PC-9 (cell line): ENCODE results near the gene FEM1B. TPM values are rescaled to one million over a fixed set of nuclear protein-coding genes. Genes with fewer than 3 reads are reported as not detected.

ENCODE experiments used
- BruUV-seq: library from RNA; stranded (reverse); fragments of 400-500 nt; replicated peaks from 2 replicates; lab custom pipeline; 2021; lab: Mats Ljungman, UMichigan
- CTCF ChIA-PET: fragments of 300-600 bp; sonication (Branson Sonifier 250); formaldehyde crosslinking; loops from one replicate; lab custom pipeline; 2022; ENCODE audit warnings: antibody characterized with exemption; lab: Charles Lee
- POLR2A ChIA-PET: fragments of 300-600 bp; sonication (Branson Sonifier 250); formaldehyde crosslinking; loops from one replicate; lab custom pipeline; 2022; ENCODE audit warnings: antibody characterized with exemption; ENCODE audit not compliant: unreplicated experiment; lab: Charles Lee
- DNase-seq, 2 experiments: peaks; one replicate each; pipeline versions ENCODE4 v3.0.0 to v3.0.0-alpha.2; 2015 to 2022; ENCODE audit warnings: mixed read lengths in 1 of 2
- H2AFZ ChIP-seq: fragments of 200-600 bp; sonication (generic); 2 replicates; pipeline ENCODE4 v1.8.1; 2017; ENCODE audit warnings: antibody characterized with exemption
- H3F3A ChIP-seq: fragments of 200-600 bp; sonication (generic); 2 replicates; pipeline ENCODE4 v1.8.1; 2017; ENCODE audit warnings: antibody characterized with exemption, mild to moderate bottlenecking, low read depth; ENCODE audit not compliant: insufficient read depth
- H3K27ac ChIP-seq: fragments of 200-600 bp; sonication (generic); 2 replicates; pipeline ENCODE4 v1.6.1; 2016; ENCODE audit warnings: mixed run types
- H3K27me3 ChIP-seq: fragments of 200-600 bp; sonication (generic); 2 replicates; pipeline ENCODE4 v1.6.1; 2016; ENCODE audit warnings: low read depth, mixed run types; ENCODE audit not compliant: insufficient read depth
- H3K36me3 ChIP-seq: fragments of 200-600 bp; sonication (generic); 2 replicates; pipeline ENCODE4 v1.6.1; 2016; ENCODE audit warnings: low read depth, mixed run types
- H3K4me1 ChIP-seq: fragments of 200-600 bp; sonication (generic); replicated peaks from 2 replicates; pipeline ENCODE4 v1.6.1; 2016; ENCODE audit warnings: mixed run types; ENCODE audit not compliant: insufficient read depth
- H3K4me2 ChIP-seq: fragments of 200-600 bp; sonication (generic); 2 replicates; pipeline ENCODE4 v1.6.1; 2017; ENCODE audit warnings: mixed run types
- H3K4me3 ChIP-seq: fragments of 200-600 bp; sonication (generic); 2 replicates; pipeline ENCODE4 v1.6.1; 2016; ENCODE audit warnings: mixed run types
- H3K79me2 ChIP-seq: fragments of 200-600 bp; sonication (generic); 2 replicates; pipeline ENCODE4 v1.6.1; 2017; ENCODE audit warnings: low read depth, mixed run types
- H3K9me2 ChIP-seq: fragments of 200-600 bp; sonication (generic); 2 replicates; pipeline ENCODE4 v1.8.1; 2017; ENCODE audit warnings: mild to moderate bottlenecking; ENCODE audit not compliant: insufficient read depth
- H3K9me3 ChIP-seq: fragments of 200-600 bp; sonication (generic); 2 replicates; pipeline ENCODE4 v1.8.1; 2016; ENCODE audit warnings: low read depth; ENCODE audit not compliant: insufficient read depth
- H4K20me1 ChIP-seq: fragments of 200-600 bp; sonication (generic); 2 replicates; pipeline ENCODE4 v1.8.1; 2017; ENCODE audit not compliant: insufficient read depth
- EZH2 ChIP-seq: fragments of 200-600 bp; sonication (generic); IDR thresholded peaks from 2 replicates; pipeline ENCODE4 v1.8.0; 2017; ENCODE audit warnings: antibody characterized with exemption, low read depth
- intact Hi-C: fragments of 100-400 bp; cut with micrococcal nuclease; formaldehyde crosslinking; loops from one replicate; pipeline ENCODE4 v1.10.0; 2022; ENCODE audit not compliant: unreplicated experiment
- total RNA-seq: library from RNA; stranded (reverse); gene quantifications from 2 replicates; pipeline ENCODE4 v1.2.3, GENCODE V29; 2021
- TF ChIP-seq, protein P1 (sequence below): fragments of 200-600 bp; sonication (generic); conservative IDR thresholded peaks from 2 replicates; pipeline ENCODE4 v1.6.1; 2017; ENCODE audit warnings: mixed run types, antibody characterized with exemption, mild to moderate bottlenecking, moderate library complexity

Gene FEM1B
- total RNA-seq, 1 experiment from 2014 or later: 31.6 TPM

DNA sequence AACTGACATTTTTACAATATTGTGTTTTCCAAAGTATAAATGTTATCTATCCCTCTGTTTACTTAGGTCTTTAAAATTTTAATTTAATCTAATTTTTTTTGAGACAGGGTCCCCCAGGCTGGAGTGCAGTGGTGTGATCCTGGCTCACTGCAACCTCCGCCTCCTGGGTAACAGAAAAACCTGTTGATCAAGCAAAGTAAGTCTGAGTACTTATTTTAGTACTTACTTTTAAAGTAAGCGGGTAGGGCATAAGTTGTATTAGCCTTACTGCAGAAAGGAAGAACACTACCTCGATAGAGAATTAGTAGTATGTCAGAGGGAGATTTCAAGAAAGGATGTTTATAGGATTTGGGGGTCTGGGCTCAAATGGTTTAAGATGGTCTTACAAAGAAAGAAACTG is 11.9 kb upstream of the FEM1B start:
- Histone ChIP-seq H2AFZ (no peak overlapping the region), H3K4me2 (no peak overlapping the region), H4K20me1 (no peaks in the 10 kb centered on the region), H3K36me3 (no peaks in the 10 kb centered on the region), H3K27me3 (no peaks in the 10 kb centered on the region), H3F3A (no peaks in the 10 kb centered on the region), H3K79me2 (no peaks in the 10 kb centered on the region), H3K4me1 (peaks cover 4% of the 10 kb centered on the region), H3K9me3 (no peaks in the 10 kb centered on the region), H3K9me2 (no peaks in the 10 kb centered on the region), H3K27ac (no peak overlapping the region), H3K4me3 (no peak overlapping the region)
- ChIA-PET POLR2A (no interaction called here), CTCF (no interaction called here)
- no TSS peak for BruUV-seq
- TF ChIP-seq, protein P1, sequence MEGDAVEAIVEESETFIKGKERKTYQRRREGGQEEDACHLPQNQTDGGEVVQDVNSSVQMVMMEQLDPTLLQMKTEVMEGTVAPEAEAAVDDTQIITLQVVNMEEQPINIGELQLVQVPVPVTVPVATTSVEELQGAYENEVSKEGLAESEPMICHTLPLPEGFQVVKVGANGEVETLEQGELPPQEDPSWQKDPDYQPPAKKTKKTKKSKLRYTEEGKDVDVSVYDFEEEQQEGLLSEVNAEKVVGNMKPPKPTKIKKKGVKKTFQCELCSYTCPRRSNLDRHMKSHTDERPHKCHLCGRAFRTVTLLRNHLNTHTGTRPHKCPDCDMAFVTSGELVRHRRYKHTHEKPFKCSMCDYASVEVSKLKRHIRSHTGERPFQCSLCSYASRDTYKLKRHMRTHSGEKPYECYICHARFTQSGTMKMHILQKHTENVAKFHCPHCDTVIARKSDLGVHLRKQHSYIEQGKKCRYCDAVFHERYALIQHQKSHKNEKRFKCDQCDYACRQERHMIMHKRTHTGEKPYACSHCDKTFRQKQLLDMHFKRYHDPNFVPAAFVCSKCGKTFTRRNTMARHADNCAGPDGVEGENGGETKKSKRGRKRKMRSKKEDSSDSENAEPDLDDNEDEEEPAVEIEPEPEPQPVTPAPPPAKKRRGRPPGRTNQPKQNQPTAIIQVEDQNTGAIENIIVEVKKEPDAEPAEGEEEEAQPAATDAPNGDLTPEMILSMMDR: no peak
- TF ChIP-seq EZH2: no peak
- no peak for DNase-seq
- intact Hi-C loops: no loop called here

DNA sequence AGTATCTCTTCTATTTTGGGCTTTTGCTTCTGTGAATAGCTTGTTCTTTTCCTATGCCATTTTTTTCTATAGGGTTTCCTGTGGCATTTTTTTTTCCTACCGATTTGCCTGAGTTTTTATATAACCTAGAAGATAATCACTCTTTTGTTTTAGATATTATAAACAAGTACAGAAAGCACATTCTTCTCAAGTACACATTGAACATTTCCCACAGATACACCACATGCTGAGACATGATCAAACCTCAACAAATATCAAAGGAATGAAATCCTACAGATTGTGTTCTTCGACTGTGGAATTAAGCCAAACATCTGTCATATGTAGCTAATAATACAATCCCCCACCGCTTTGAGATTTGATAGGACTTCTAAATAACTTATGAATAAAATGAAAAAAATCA is 9.1 kb upstream of the FEM1B start:
- Histone ChIP-seq H3K79me2 (no peaks in the 10 kb centered on the region), H2AFZ (no peak overlapping the region), H3K4me1 (peaks cover 27% of the 10 kb centered on the region), H3K36me3 (no peaks in the 10 kb centered on the region), H3K9me3 (no peaks in the 10 kb centered on the region), H3K9me2 (no peaks in the 10 kb centered on the region), H3K27ac (no peak overlapping the region), H3K4me2 (no peak overlapping the region), H3F3A (peaks cover 21% of the 10 kb centered on the region), H3K27me3 (no peaks in the 10 kb centered on the region), H3K4me3 (no peak overlapping the region), H4K20me1 (no peaks in the 10 kb centered on the region)
- ChIA-PET CTCF (no interaction called here), POLR2A (no interaction called here)
- BruUV-seq: no TSS peak
- no peak for TF ChIP-seq EZH2
- TF ChIP-seq, protein P1: no peak
- intact Hi-C loops: no loop called here
- no peak for DNase-seq

DNA sequence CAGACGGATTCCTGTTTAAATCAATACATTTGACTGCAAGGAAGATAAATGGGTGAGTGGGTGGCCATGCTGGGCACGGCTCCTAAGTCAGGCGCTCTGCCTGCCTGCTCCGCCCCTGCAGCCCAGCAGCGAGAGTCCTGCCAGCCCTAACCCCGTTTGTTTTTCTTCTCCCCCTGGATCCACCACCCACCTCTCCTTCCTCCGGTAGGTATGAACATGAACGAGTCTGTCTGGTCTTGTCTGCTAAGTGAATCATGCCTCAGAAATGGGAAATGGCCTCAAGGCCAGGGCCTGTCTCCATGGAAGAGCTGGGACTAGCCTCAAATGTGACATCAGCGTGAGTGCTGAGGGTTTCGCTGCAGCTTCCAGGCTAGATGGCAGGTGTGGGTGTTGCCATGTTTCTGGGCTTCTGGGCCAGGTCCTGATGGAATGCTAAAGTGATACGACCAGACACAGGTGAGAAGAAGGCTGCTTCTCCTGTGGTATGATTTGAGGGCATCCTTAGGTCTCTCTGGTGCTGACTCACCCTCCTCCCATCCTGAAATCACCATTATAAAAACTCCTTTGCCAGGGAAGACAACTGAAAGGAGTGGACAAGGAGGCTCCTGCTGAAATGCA is 5.6 kb upstream of the FEM1B start:
- CTCF ChIA-PET: interaction anchor here (2.0 kb wide), 1 partner anchor 19 kb away, joined by 11 read pairs; no protein-coding TSS in a partner anchor

More for the DNA sequence above, 5.6 kb upstream of the FEM1B start:
- Histone ChIP-seq H3K36me3 (no peaks in the 10 kb centered on the region), H3K9me2 (no peaks in the 10 kb centered on the region), H3K4me2 (peak overlapping the region; percentile 100), H3K27me3 (no peaks in the 10 kb centered on the region), H2AFZ (no peak overlapping the region; the same call in 1 of the 2 replicates), H4K20me1 (no peaks in the 10 kb centered on the region), H3K27ac (peak overlapping the region; percentile 86), H3K4me1 (peaks cover 62% of the 10 kb centered on the region), H3K9me3 (no peaks in the 10 kb centered on the region), H3K4me3 (peak overlapping the region; percentile 43; the same call in 1 of the 2 replicates), H3F3A (peaks cover 31% of the 10 kb centered on the region), H3K79me2 (peaks cover 16% of the 10 kb centered on the region)
- POLR2A ChIA-PET: interaction anchor here (0.6 to 0.7 kb wide), 2 partner anchors 477 to 1206 kb away, joined by 4 to 5 read pairs; partner anchors contain the start of gene SMAD3
- intact Hi-C loops: loop anchor here (1.0 kb wide), 1 partner anchor 15 kb away; no protein-coding TSS in a partner anchor
- TF ChIP-seq, protein P1: no peak
- TF ChIP-seq EZH2: no peak
- DNase-seq: peak; percentile 89 to 97
- BruUV-seq: no TSS peak
